G401 (cell line): ENCODE data around the gene NCS1. TPM values are rescaled to one million over a fixed set of nuclear protein-coding genes. Genes with fewer than 3 reads are reported as not detected.

Source experiments
- DNase-seq: peaks from one replicate; pipeline ENCODE4 v3.0.0-alpha.2; 2015; ENCODE audit warnings: low spot score
- in situ Hi-C: cut with HindIII; loops from 2 replicates; pipeline ENCODE4 v1.10.0; 2016; ENCODE audit warnings: low sequenced_read_pairs, mixed read lengths
- total RNA-seq: library from RNA; depleted of rRNA; stranded (reverse); fragments of >200 nt; shearing (Covaris generic); gene quantifications from 2 replicates; pipeline ENCODE4 v1.2.3, GENCODE V29; 2014

Gene NCS1
- total RNA-seq, 1 experiment from 2014 or later, result 44.9 TPM

- DNase-seq, result no peak
- in situ Hi-C loops, result no loop called here
Measured at GRCh38 chr9:130226112-130226511, 53.9 kb downstream of the NCS1 start.

GRCh38 chr9:130227833-130228232 is 55.6 kb downstream of the NCS1 start:
- no peak for DNase-seq
- in situ Hi-C loops, result no loop called here

GRCh38 chr9:130229759-130230158 is 57.6 kb downstream of the NCS1 start:
- DNase-seq, result no peak
- in situ Hi-C loops, result no loop called here

DNA sequence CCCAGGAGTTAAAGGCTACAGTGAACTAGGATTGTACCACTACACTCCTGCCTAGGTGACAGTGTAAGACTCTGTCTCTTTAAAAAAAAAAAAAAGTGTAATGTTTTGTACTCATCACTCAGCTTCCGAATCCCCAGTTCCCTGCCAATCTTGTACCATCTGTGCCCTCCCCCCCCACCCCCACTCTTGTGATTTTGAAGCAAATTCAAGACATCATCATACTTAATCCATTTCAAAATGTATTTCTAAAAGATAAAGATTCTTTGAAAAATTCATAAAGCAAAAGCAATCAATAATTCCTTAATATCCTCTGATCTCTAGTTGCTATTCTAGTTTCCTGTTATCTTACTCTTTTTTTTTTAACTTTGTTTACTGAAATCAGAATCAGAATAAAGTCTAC is 58.4 kb downstream of the NCS1 start:
- in situ Hi-C loops, result no loop called here
- DNase-seq, result no peak

DNA sequence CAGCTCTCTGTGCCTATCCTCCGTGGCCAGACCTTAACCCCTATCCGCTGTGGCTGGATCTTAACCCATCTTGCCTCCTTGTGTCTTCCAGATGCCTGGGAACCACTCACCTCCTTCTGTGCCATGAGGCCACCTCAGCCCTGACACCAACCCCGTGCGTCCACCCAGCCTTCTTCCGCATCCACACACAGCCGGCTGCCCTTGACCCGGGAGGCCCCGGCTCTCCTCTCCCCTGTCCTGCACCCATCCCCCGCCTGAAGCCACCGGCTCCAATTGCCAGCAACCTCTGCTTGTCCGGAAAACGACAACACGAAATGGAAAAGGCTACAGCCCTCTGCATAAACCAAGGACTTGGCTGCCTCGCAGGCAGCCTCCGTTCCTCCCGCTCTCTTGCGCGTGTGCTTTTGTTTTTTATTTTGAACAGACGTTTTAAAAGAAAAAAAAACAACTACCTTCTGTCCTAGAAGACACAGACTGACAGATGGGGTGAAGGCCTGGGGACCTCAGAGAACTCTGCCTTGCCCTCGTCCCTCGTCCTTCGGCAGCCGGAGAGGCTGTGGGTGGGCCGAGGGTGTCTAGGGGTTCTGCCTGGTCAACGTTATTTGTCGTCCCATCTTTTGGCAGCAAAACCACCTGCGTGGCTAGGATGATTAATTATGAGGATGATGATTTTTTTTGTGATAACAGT is 60.8 kb downstream of the NCS1 start:
- in situ Hi-C loops, result no loop called here
- peak; percentile 61 for DNase-seq

- in situ Hi-C loops, result no loop called here
- DNase-seq, result no peak
Measured at GRCh38 chr9:130233587-130233945, 61.4 kb downstream of the NCS1 start.

DNA sequence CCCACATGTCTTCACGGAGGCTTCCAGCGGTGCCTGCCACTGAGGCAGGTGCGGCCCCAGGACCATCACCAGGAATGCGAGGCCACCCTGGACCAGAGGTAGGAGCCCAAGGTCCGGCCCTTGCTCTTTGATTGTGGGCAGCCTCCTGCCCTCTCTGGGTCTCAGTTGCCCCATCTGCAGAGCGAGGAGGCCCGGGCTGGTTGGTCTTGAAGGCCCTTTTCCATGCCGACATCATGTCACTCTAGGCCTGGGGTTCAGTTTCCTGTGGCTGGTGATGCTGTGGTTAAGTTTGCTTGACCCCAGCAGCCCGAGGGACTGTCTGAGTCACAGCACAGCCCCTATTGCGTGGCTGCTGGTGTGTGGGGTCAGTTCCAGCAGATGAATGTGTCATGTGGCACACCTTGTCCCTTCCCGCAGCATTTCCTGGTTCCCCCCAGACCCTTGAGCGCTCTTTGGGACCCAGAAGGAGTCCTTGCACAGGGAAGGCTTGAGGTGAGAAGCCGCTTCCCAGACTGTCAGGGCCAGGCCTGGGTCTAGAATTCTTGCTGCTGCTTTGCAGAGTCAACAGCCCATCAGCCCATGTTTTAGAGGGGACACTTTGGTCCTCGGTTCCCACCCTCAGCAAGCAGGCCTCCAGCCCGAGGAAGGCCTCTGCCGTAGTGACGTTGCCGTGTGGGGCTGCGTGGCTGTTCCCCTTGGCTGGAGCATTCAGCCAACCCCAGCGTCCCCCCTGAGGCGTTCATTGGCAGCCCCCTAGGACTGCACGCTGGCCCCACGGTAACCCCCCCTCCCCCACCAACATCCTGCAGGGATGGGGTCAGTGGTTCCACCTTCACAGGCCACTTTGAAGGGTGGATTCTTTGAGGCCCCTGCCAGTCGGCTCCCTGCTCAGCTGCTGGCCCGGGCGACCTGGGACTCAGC is 62.4 kb downstream of the NCS1 start:
- peak; percentile 25 for DNase-seq
- in situ Hi-C loops, result no loop called here

- peak; percentile 84 for DNase-seq
- in situ Hi-C loops, result no loop called here
Measured at GRCh38 chr9:130235558-130236435, 63.6 kb downstream of the NCS1 start.

- in situ Hi-C loops, result no loop called here
- no peak for DNase-seq
Measured at GRCh38 chr9:130236436-130236985, 64.3 kb downstream of the NCS1 start.

DNA sequence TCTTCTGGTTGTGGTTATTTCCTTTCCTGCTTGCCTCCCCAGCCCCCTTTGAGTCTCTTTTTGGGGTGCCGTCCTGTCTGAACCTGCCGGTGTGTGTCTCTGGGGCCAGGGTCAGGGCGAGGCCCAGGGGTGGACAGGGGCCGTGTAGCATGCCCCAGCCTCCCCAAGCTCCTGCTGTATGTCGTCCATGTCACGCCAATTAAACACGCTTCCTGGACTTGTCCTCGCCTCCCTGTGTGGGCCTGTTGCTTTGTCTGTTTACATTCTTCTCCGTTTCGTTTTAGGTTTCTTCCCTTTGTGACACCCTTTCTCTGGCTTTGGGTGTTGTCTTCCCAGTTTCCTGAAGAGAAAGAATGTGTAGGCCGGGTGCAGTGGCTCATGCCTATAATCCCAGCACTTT is 64.9 kb downstream of the NCS1 start:
- in situ Hi-C loops, result no loop called here
- no peak for DNase-seq

- no peak for DNase-seq
- in situ Hi-C loops, result no loop called here
Measured at GRCh38 chr9:130237763-130238524, 65.7 kb downstream of the NCS1 start.

DNA sequence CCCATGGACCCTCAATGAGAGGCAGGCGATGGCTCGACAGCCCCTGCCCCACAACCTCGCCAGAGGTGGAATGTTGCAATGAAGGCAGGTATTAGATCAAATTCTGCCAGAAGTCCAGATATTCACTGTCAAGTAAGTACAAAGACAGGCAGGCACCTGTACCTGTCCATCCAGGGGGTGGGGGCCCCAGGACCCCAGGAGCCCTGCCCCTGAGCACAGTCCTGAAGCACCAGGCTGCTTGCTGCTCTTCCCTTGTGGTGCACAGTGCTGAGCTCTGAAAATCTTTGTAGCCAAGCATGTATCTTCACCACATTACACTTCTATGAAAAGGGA is 67.1 kb downstream of the NCS1 start:
- in situ Hi-C loops, result no loop called here
- no peak for DNase-seq

GRCh38 chr9:130239741-130240241 is 67.6 kb downstream of the NCS1 start:
- no peak for DNase-seq
- in situ Hi-C loops, result loop anchor here (10.0 kb wide), 1 partner anchor 115 kb away; no protein-coding TSS in a partner anchor

DNA sequence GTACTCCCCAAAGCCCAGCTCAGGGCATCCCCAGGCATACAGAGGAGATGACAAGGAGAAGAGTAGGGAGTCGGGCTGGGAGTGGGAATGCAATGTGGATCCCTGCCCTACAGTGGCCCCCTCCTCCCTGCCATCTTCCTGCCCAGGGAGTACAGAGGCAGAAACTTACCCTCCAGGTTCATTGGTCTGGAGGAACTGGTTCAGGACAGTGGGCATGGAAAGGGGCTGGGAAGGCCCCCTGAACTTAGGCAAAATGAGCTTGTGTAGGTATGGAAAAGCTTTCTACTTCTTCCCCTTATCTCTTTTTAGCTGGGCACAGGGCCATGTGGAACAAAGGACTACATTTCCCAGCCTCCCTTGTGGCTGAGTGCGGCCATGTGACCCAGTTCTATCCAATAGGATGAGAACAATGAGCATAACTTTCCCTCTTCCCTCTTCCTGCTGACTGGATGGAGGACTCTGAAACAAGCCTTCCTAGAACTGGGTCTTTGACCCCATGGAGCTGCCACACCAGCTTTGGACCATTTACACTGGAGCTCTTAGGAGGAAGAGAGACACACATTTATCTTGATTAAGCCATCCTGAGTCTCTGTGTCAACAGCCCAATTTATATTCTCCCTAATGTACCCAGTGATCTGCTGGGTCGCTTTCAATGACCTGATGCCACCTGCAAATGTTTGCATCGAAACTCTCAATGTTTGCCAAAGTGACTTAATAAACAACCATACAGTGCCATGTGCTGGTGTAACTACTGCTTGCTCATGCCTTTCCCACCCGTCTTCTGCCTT is 68.4 kb downstream of the NCS1 start:
- DNase-seq, result peak; percentile 87
- in situ Hi-C loops, result loop anchor here (10.0 kb wide), 1 partner anchor 116 kb away; no protein-coding TSS in a partner anchor

DNA sequence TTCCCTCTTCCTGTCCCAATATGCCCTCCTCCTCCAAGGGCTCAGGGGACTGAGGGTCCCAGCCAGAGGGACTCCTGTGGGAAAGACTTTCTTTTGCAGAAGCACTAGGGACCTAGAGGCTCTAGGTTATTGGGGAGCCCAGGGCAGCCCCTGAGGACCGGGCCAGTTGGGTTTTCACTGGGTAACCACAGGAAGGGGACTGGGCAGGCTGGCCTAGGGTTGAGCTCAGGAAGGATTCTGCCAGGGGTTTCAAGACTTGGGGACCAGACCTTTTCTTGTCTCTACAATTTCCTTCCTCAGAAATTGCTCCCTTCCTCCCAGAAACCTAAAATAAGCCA is 69.0 kb downstream of the NCS1 start:
- in situ Hi-C loops, result loop anchor here (10.0 kb wide), 1 partner anchor 116 kb away; no protein-coding TSS in a partner anchor
- DNase-seq, result no peak

- in situ Hi-C loops, result loop anchor here (10.0 kb wide), 1 partner anchor 118 kb away; no protein-coding TSS in a partner anchor
- DNase-seq, result peak; percentile 61
Measured at GRCh38 chr9:130242270-130243014, 70.2 kb downstream of the NCS1 start.
